ENCODE measurements around the gene RAD51D. TPM values are rescaled to one million over a fixed set of nuclear protein-coding genes. Genes with fewer than 3 reads are reported as not detected.

The RAD51D gene
- total RNA-seq, 4 donors from 2014 or later: 8.9 to 12.8 (median 10.7) TPM

- Histone ChIP-seq H3K4me1 (no peaks in the 10 kb centered on the region), H3K27me3 (peaks cover 0 to 10% (median 0%) of the 10 kb centered on the region in 4 donors), H3K4me3 (no peak overlapping the region), H3K36me3 (peaks cover 0 to 56% (median 0%) of the 10 kb centered on the region in 4 donors), H3K9me3 (no peaks in the 10 kb centered on the region), H3K27ac (replicated peaks in 1 of 4) (no peak overlapping the region)
- TF ChIP-seq POLR2A (IDR thresholded peaks at IDR 0.05; ENCODE audit: low read depth): no peak
- TF ChIP-seq POLR2AphosphoS5 (IDR thresholded peaks at IDR 0.05): no peak
- no peak for TF ChIP-seq CTCF (IDR thresholded peaks at IDR 0.05)
- TF ChIP-seq EP300 (IDR thresholded peaks at IDR 0.05): no peak
- WGBS: 81% methylated on average over 13 of the region's 13 CpGs
- no peak for DNase-seq (ENCODE audit: extremely low spot score)
- intact Hi-C loops (cut with DNase I): no loop called here
Observed at GRCh38 chr17:35160354-35161201, 40.9 kb upstream of the RAD51D start.

GRCh38 chr17:35159940-35160339, 40.3 kb upstream of the RAD51D start:
- no peak for DNase-seq (ENCODE audit: extremely low spot score)
- no peaks in the 10 kb centered on the region for H3K4me1 ChIP-seq
- intact Hi-C loops (cut with DNase I): loop anchor here (10.0 kb wide), 1 partner anchor 55 kb away; no protein-coding TSS in a partner anchor
- no peaks in the 10 kb centered on the region for H3K9me3 ChIP-seq
- no peak overlapping the region for H3K4me3 ChIP-seq
- TF ChIP-seq POLR2AphosphoS5 (IDR thresholded peaks at IDR 0.05): no peak
- no peak for TF ChIP-seq CTCF (IDR thresholded peaks at IDR 0.05)
- no peak for TF ChIP-seq POLR2A (IDR thresholded peaks at IDR 0.05; ENCODE audit: low read depth)
- WGBS: 84% methylated on average over 2 of the region's 2 CpGs
- H3K36me3 ChIP-seq: peaks cover 0 to 60% (median 0%) of the 10 kb centered on the region in 4 donors
- H3K27me3 ChIP-seq: peaks cover 0 to 8% (median 0%) of the 10 kb centered on the region in 4 donors
- no peak overlapping the region for H3K27ac ChIP-seq (replicated peaks in 1 of 4)

- no peak for TF ChIP-seq POLR2A (IDR thresholded peaks at IDR 0.05; ENCODE audit: low read depth)
- H3K36me3 ChIP-seq: peaks cover 0 to 56% (median 0%) of the 10 kb centered on the region in 4 donors
Observed at GRCh38 chr17:35155246-35155645, 35.6 kb upstream of the RAD51D start.

GRCh38 chr17:35154196-35155165, 34.8 kb upstream of the RAD51D start:
- intact Hi-C loops (cut with DNase I): loop anchor here (10.0 kb wide), 1 partner anchor 60 kb away; no protein-coding TSS in a partner anchor
- H3K4me1 ChIP-seq: peaks cover 0 to 4% (median 0%) of the 10 kb centered on the region in 4 donors

More at GRCh38 chr17:35155246-35155645, 35.6 kb upstream of the RAD51D start:
- Histone ChIP-seq H3K9me3 (no peaks in the 10 kb centered on the region), H3K27ac (replicated peaks in 1 of 4) (no peak overlapping the region), H3K4me1 (peaks cover 0 to 4% (median 0%) of the 10 kb centered on the region in 4 donors), H3K27me3 (no peaks in the 10 kb centered on the region), H3K4me3 (no peak overlapping the region)
- 92% methylated on average over 7 of the region's 7 CpGs for WGBS
- intact Hi-C loops (cut with DNase I): loop anchor here (10.0 kb wide), 1 partner anchor 60 kb away; no protein-coding TSS in a partner anchor
- no peak for DNase-seq (ENCODE audit: extremely low spot score)

More at GRCh38 chr17:35154196-35155165, 34.8 kb upstream of the RAD51D start:
- H3K36me3 ChIP-seq: peaks cover 0 to 53% (median 0%) of the 10 kb centered on the region in 4 donors
- no peak for DNase-seq (ENCODE audit: extremely low spot score)
- H3K27ac ChIP-seq (replicated peaks in 1 of 4): no peak overlapping the region
- TF ChIP-seq CTCF (IDR thresholded peaks at IDR 0.05) (no peak), EP300 (IDR thresholded peaks at IDR 0.05) (no peak), POLR2AphosphoS5 (IDR thresholded peaks at IDR 0.05) (no peak), POLR2A (IDR thresholded peaks at IDR 0.05; ENCODE audit: low read depth) (no peak)
- WGBS: 89% methylated on average over 13 of the region's 13 CpGs
- no peaks in the 10 kb centered on the region for H3K9me3 ChIP-seq
- no peaks in the 10 kb centered on the region for H3K27me3 ChIP-seq
- H3K4me3 ChIP-seq: no peak overlapping the region
